Measurements from ENCODE around the gene DIP2B.

GRCh38 chr12:50515587-50515986, 10.8 kb downstream of the DIP2B start:
- TF ChIP-seq POLR2A (IDR thresholded peaks at IDR 0.05) = no peak
- TF ChIP-seq CTCF (IDR thresholded peaks at IDR 0.05) = no peak

All from upper lobe of left lung (tissue), 4 donors.